ENCODE data around the gene FAM107B.

The FAM107B gene

GRCh38 chr10:14554491-14555205 is 220.0 kb downstream of the FAM107B start:
- peak; percentile 39 for DNase-seq
- in situ Hi-C loops (cut with MboI; ENCODE audit: low pct_unique_long_range_greater_than_20kb, low sequenced_read_pairs) = no loop called here

GRCh38 chr10:14554091-14554490 is 220.6 kb downstream of the FAM107B start:
- in situ Hi-C loops (cut with MboI; ENCODE audit: low pct_unique_long_range_greater_than_20kb, low sequenced_read_pairs) = no loop called here
- no peak for DNase-seq

GRCh38 chr10:14553448-14553847 is 221.2 kb downstream of the FAM107B start:
- in situ Hi-C loops (cut with MboI; ENCODE audit: low pct_unique_long_range_greater_than_20kb, low sequenced_read_pairs) = no loop called here
- peak; percentile 63 for DNase-seq

DNA sequence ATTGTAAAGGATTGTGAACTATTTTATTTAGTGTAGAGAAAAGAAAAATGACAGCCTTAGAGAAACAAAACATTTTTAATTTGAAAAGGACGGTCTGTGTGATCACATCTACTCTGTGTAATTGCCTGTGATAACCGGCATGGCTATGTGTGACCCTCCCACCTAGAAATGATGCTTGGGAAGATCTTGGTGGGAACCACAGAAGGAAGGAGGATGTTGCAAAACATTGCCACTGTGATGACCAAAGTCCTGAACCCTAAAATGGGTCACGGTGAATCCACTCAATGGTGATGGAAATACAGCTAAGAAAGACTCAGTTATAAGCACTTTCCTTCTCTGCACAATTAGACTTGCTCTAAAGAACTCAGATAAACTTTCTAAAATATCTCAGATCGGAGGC is 222.7 kb downstream of the FAM107B start:
- in situ Hi-C loops (cut with MboI; ENCODE audit: low pct_unique_long_range_greater_than_20kb, low sequenced_read_pairs) = no loop called here
- DNase-seq = no peak

GRCh38 chr10:14550471-14550981 is 224.2 kb downstream of the FAM107B start:
- DNase-seq = no peak
- in situ Hi-C loops (cut with MboI; ENCODE audit: low pct_unique_long_range_greater_than_20kb, low sequenced_read_pairs) = no loop called here

- DNase-seq = no peak
- in situ Hi-C loops (cut with MboI; ENCODE audit: low pct_unique_long_range_greater_than_20kb, low sequenced_read_pairs) = loop anchor here (25.0 kb wide), 1 partner anchor 288 kb away; the partner anchor contains the start of genes CDNF, HSPA14 and MSANTD7
Measured at GRCh38 chr10:14549496-14549895, 225.2 kb downstream of the FAM107B start.

- in situ Hi-C loops (cut with MboI; ENCODE audit: low pct_unique_long_range_greater_than_20kb, low sequenced_read_pairs) = loop anchor here (25.0 kb wide), 1 partner anchor 288 kb away; the partner anchor contains the start of genes CDNF, HSPA14 and MSANTD7
- no peak for DNase-seq
Measured at GRCh38 chr10:14548970-14549369, 225.7 kb downstream of the FAM107B start.

DNA sequence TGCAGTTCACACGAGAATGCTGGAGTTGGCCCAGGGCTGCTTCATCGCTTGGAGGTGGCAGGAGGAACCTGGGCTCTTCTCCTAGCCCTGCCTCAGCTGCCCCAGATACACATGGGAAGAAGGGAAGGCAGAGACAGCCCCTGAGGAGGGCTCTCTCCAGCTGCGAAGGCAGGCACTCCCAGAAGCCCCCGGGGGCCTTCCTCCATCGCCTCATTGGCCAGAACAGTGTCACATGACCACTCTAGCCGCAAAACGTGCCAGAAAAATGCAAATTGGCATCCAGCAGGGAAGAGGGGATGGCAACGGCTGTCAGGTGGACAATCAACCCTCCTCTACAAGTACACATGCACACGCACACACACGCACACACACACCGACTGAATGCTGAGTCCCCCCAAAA is 226.2 kb downstream of the FAM107B start:
- in situ Hi-C loops (cut with MboI; ENCODE audit: low pct_unique_long_range_greater_than_20kb, low sequenced_read_pairs) = loop anchor here (25.0 kb wide), 1 partner anchor 289 kb away; the partner anchor contains the start of genes CDNF, HSPA14 and MSANTD7
- no peak for DNase-seq

GRCh38 chr10:14547816-14548215 is 226.9 kb downstream of the FAM107B start:
- in situ Hi-C loops (cut with MboI; ENCODE audit: low pct_unique_long_range_greater_than_20kb, low sequenced_read_pairs) = loop anchor here (25.0 kb wide), 1 partner anchor 289 kb away; the partner anchor contains the start of genes CDNF, HSPA14 and MSANTD7
- peak; percentile 35 for DNase-seq

GRCh38 chr10:14545827-14546226 is 228.9 kb downstream of the FAM107B start:
- no peak for DNase-seq
- in situ Hi-C loops (cut with MboI; ENCODE audit: low pct_unique_long_range_greater_than_20kb, low sequenced_read_pairs) = loop anchor here (25.0 kb wide), 1 partner anchor 291 kb away; the partner anchor contains the start of genes CDNF, HSPA14 and MSANTD7

GRCh38 chr10:14543904-14544210 is 230.8 kb downstream of the FAM107B start:
- in situ Hi-C loops (cut with MboI; ENCODE audit: low pct_unique_long_range_greater_than_20kb, low sequenced_read_pairs) = loop anchor here (25.0 kb wide), 1 partner anchor 293 kb away; the partner anchor contains the start of genes CDNF, HSPA14 and MSANTD7
- DNase-seq = no peak

DNA sequence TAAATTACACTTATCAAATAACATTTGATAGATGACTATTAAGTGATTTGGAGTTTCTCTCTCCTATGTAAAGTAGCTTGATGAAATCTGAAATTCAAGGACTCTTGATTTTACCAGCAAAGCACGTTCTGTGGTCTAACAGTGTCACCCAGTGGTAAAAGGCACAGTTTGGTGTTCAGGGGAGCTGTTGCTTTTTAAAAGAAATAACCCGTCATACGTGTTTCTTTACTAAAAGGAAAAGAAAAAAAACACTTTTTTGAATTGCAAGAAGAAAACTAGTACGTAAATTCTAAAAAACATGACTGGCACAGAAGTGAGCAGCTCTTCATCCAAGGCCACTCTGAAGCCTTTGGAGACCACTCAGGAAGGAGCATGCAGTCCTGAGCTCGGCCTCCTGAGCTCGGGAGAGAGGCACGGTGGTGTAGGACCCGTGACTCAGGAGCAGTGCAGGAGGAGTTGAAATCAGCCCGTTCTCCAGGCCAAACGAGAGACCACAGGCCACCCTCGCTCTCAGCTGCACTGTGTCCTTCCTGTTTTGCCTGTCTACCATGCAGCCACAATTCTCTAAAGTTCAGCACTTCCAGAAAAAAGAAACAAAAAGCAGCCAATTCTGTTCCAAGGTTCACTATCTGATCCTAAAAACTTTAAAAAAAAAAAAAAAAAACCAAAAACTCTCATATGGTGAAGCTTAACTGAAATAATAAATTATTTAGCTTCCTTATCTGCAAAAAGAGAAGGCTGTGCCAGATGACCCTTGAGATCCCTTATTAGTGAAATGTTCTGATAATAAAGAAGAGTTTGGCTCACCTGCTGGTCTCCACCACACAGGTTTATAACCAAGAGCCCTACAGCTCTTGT is 231.4 kb downstream of the FAM107B start:
- peak; percentile 73 for DNase-seq
- in situ Hi-C loops (cut with MboI; ENCODE audit: low pct_unique_long_range_greater_than_20kb, low sequenced_read_pairs) = loop anchor here (25.0 kb wide), 1 partner anchor 294 kb away; the partner anchor contains the start of genes CDNF, HSPA14 and MSANTD7

GRCh38 chr10:14541379-14541778 is 233.3 kb downstream of the FAM107B start:
- in situ Hi-C loops (cut with MboI; ENCODE audit: low pct_unique_long_range_greater_than_20kb, low sequenced_read_pairs) = loop anchor here (25.0 kb wide), 1 partner anchor 296 kb away; the partner anchor contains the start of genes CDNF, HSPA14 and MSANTD7
- no peak for DNase-seq

DNA sequence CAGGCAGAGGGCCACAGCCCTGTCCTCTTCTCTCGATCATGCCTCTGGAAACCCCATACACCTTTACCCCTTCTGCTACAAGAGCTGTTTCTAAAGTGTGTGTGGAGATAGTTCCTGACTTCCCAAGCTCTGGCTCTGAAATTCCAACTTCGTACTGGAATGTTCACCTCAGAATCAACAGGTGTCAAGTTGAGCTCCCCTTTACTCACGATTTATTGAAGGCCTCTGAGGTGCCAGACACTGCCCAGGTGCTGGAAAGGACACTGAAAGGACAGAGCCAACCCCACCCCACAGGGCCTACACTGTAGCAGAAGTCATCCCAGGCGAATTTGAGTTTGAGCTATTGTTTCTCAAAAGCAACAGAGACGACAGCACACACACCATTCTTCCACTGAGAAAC is 234.1 kb downstream of the FAM107B start:
- in situ Hi-C loops (cut with MboI; ENCODE audit: low pct_unique_long_range_greater_than_20kb, low sequenced_read_pairs) = loop anchor here (25.0 kb wide), 1 partner anchor 297 kb away; the partner anchor contains the start of genes CDNF, HSPA14 and MSANTD7

DNA sequence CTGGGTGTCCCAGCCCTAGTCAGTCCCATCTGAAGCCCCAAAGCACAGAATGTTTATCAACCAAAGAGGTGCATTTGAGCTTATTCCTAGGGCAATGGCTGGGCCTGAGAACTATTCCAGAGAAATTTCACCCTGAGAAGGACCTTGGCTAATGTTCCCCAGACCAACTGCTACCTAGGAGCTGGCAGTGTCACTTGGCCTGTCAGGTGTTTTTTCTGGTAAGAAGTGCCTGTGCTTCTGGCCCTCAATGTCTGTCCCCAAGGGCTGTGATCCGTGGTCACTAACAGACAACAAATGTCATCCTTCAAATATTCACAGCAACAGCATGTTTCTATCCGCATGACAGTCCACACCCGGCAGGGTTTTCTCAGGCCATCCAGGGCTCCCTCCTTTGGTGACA is 234.6 kb downstream of the FAM107B start:
- in situ Hi-C loops (cut with MboI; ENCODE audit: low pct_unique_long_range_greater_than_20kb, low sequenced_read_pairs) = loop anchor here (25.0 kb wide), 1 partner anchor 297 kb away; the partner anchor contains the start of genes CDNF, HSPA14 and MSANTD7
- DNase-seq = no peak

More for the DNA sequence above, 234.1 kb downstream of the FAM107B start:
- DNase-seq = no peak

DNA sequence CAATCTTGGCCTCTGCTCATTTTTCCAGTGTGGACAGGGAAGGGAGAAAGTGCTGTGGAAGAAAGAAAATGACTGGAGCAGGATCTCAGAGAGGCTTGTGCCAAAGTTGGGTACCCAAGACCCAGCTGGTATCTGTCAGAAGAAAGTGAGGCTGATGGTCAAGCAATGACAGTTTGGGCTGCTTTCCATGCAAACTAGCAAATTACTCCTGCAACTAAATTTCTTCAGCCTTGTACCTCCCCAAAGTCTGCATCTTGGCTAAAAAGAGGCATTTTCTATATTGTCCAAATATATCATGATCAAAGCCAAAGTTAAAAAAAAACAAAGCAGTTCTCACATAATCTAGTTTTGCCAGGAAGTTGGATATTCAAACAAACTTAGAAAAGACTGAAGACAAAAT is 235.5 kb downstream of the FAM107B start:
- in situ Hi-C loops (cut with MboI; ENCODE audit: low pct_unique_long_range_greater_than_20kb, low sequenced_read_pairs) = loop anchor here (25.0 kb wide), 1 partner anchor 298 kb away; the partner anchor contains the start of genes CDNF, HSPA14 and MSANTD7

DNA sequence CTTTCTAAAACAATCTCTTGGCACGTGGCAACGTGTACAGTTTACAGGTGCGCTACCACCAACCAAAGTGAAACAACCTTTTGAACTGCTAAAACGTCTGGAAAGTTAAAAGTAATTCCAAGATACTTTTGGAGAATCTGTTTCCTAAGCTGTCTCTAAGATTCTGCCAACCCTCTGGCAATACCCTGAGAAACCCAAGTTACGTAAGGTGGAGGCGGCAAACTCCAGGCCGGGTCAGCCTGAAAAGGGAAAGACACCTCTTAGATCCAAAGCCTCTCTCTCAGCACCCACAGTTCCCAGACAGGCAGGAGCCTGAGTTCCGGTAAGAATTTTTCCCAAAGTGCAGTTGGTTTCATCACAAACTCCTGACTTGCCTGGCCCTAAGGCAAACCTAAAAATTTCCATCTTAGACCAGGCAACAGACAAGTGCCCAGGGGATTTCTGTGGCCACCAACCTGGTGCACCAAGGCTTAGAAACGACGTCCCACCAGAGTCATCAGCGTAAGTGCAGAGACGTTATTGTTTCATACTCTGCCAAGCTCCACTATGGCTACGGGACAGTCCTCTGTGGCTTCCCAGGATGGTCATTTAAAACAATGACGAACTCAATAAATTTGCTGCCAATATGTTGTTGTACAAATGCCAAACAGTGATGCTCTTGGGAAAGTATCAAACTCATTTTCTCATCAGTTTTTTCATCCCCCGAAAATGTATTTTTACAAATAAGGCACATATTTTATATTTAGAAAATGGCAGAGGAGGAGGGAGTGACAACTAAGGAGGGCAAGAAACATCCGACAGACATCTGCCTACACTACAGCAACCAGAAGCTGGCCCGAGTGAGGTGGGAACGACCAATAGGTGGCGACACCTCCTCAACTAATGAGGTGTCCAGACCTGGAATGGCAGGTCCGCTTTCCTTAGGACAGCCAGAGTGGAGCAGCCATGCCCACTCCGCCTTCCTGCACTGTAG is 238.2 kb downstream of the FAM107B start:
- in situ Hi-C loops (cut with MboI; ENCODE audit: low pct_unique_long_range_greater_than_20kb, low sequenced_read_pairs) = loop anchor here (25.0 kb wide), 1 partner anchor 301 kb away; the partner anchor contains the start of genes CDNF, HSPA14 and MSANTD7
- peak; percentile 62 for DNase-seq

More for the DNA sequence above, 235.5 kb downstream of the FAM107B start:
- no peak for DNase-seq

Data from KBM-7 (cell line).